ENCODE measurements around the gene CHTOP.

The CHTOP gene

GRCh38 chr1:153612111-153612754 is 21.6 kb upstream of the CHTOP start:
- no peak for DNase-seq (ENCODE audit: low spot score)
- in situ Hi-C loops (cut with MboI; ENCODE audit: low pct_unique_long_range_greater_than_20kb, low sequenced_read_pairs, unreplicated experiment): no loop called here
- TF ChIP-seq, protein P1, sequence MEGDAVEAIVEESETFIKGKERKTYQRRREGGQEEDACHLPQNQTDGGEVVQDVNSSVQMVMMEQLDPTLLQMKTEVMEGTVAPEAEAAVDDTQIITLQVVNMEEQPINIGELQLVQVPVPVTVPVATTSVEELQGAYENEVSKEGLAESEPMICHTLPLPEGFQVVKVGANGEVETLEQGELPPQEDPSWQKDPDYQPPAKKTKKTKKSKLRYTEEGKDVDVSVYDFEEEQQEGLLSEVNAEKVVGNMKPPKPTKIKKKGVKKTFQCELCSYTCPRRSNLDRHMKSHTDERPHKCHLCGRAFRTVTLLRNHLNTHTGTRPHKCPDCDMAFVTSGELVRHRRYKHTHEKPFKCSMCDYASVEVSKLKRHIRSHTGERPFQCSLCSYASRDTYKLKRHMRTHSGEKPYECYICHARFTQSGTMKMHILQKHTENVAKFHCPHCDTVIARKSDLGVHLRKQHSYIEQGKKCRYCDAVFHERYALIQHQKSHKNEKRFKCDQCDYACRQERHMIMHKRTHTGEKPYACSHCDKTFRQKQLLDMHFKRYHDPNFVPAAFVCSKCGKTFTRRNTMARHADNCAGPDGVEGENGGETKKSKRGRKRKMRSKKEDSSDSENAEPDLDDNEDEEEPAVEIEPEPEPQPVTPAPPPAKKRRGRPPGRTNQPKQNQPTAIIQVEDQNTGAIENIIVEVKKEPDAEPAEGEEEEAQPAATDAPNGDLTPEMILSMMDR (IDR thresholded peaks at IDR 0.05; ENCODE audit: extremely low read depth, insufficient read depth, missing control alignments): no peak

- in situ Hi-C loops (cut with MboI; ENCODE audit: low pct_unique_long_range_greater_than_20kb, low sequenced_read_pairs, unreplicated experiment): no loop called here
- DNase-seq (ENCODE audit: low spot score): no peak
- TF ChIP-seq, protein P1 (IDR thresholded peaks at IDR 0.05; ENCODE audit: extremely low read depth, insufficient read depth, missing control alignments): no peak
Measured at GRCh38 chr1:153612755-153613331, 21.0 kb upstream of the CHTOP start, which contains the start of gene S100A16. Gene S100A16, minus strand, starts transcription at chr1:153613137. Its CDS starts 4,986 bp downstream, at chr1:153608151.

- TF ChIP-seq, protein P1 (IDR thresholded peaks at IDR 0.05; ENCODE audit: extremely low read depth, insufficient read depth, missing control alignments): no peak
- in situ Hi-C loops (cut with MboI; ENCODE audit: low pct_unique_long_range_greater_than_20kb, low sequenced_read_pairs, unreplicated experiment): no loop called here
- DNase-seq (ENCODE audit: low spot score): no peak
Measured at GRCh38 chr1:153613406-153613805, 20.5 kb upstream of the CHTOP start.

GRCh38 chr1:153614189-153614900 is 19.5 kb upstream of the CHTOP start:
- no peak for DNase-seq (ENCODE audit: low spot score)
- TF ChIP-seq, protein P1 (IDR thresholded peaks at IDR 0.05; ENCODE audit: extremely low read depth, insufficient read depth, missing control alignments): no peak
- in situ Hi-C loops (cut with MboI; ENCODE audit: low pct_unique_long_range_greater_than_20kb, low sequenced_read_pairs, unreplicated experiment): no loop called here

GRCh38 chr1:153614906-153615305 is 19.0 kb upstream of the CHTOP start:
- no peak for DNase-seq (ENCODE audit: low spot score)
- TF ChIP-seq, protein P1 (IDR thresholded peaks at IDR 0.05; ENCODE audit: extremely low read depth, insufficient read depth, missing control alignments): no peak
- in situ Hi-C loops (cut with MboI; ENCODE audit: low pct_unique_long_range_greater_than_20kb, low sequenced_read_pairs, unreplicated experiment): no loop called here

DNA sequence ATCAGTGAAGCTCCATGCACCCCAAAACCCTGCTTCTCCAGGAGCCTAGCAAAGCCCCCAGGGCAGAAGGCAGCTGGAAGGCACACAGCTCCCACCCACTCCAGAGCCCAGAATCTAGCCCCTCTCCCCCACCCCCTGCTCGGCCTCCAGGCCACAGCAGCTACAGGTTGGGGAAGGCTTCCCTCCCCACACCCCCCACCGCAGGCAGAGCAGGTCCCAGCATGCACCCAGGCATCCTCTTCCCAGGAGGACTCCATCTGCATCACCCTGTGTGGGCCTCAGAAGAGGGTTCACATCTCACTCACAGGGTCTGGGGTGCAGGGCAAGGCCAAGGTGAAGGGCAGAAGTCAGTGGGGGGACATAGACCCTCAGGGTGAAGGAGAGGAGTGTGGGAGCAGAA is 18.5 kb upstream of the CHTOP start:
- TF ChIP-seq, protein P1 (IDR thresholded peaks at IDR 0.05; ENCODE audit: extremely low read depth, insufficient read depth, missing control alignments): no peak
- no peak for DNase-seq (ENCODE audit: low spot score)
- in situ Hi-C loops (cut with MboI; ENCODE audit: low pct_unique_long_range_greater_than_20kb, low sequenced_read_pairs, unreplicated experiment): no loop called here
